Hindlimb muscle (tissue), 1 donor: ENCODE data around the gene BAD. TPM values are rescaled to one million over a fixed set of nuclear protein-coding genes. Genes with fewer than 3 reads are reported as not detected.
A peak's percentile ranks its signal among the peaks of the same experiment; 100 is the strongest.

Experiments used
- DNase-seq: peaks from one replicate; pipeline ENCODE4 v3.0.0-alpha.2; 2013
- polyA plus RNA-seq: library from polyadenylated mRNA; unstranded; fragments of 120-200 nt; gene quantifications from one replicate; pipeline ENCODE4 v1.2.1, GENCODE V29; 2013; ENCODE audit not compliant: insufficient read length

Gene BAD
- polyA plus RNA-seq, 1 donor = 31.0 TPM

- no peak for DNase-seq
Measured at GRCh38 chr11:64243236-64243854, 41.1 kb downstream of the BAD start.

- DNase-seq = peak; percentile 51
Measured at GRCh38 chr11:64241491-64242374, 42.7 kb downstream of the BAD start.

- peak; percentile 100 for DNase-seq
Measured at GRCh38 chr11:64241241-64241490, 43.3 kb downstream of the BAD start.

- peak; percentile 98 for DNase-seq
Measured at GRCh38 chr11:64240435-64241240, 43.8 kb downstream of the BAD start, which contains the start of gene FKBP2. TSS of gene FKBP2 (plus strand) at chr11:64241095. CDS start at chr11:64242388, 1,293 bp downstream.

GRCh38 chr11:64239662-64240434, 44.6 kb downstream of the BAD start:
- no peak for DNase-seq

- DNase-seq = no peak
Measured at GRCh38 chr11:64238999-64239398, 45.5 kb downstream of the BAD start.

GRCh38 chr11:64238076-64238475, 46.4 kb downstream of the BAD start:
- DNase-seq = no peak

GRCh38 chr11:64237484-64237951, 46.9 kb downstream of the BAD start:
- no peak for DNase-seq

GRCh38 chr11:64235437-64236161, 48.9 kb downstream of the BAD start:
- no peak for DNase-seq

- DNase-seq = no peak
Measured at GRCh38 chr11:64234647-64235379, 49.7 kb downstream of the BAD start.

GRCh38 chr11:64233913-64234586, 50.4 kb downstream of the BAD start, which contains the start of gene VEGFB:
TSS of gene VEGFB (plus strand) at chr11:64234584. CDS start at chr11:64234834, 250 bp downstream.
- peak; percentile 64 for DNase-seq

GRCh38 chr11:64232967-64233315, 51.5 kb downstream of the BAD start:
- DNase-seq = no peak

- DNase-seq = peak; percentile 6
Measured at GRCh38 chr11:64232182-64232966, 52.1 kb downstream of the BAD start.

- DNase-seq = peak; percentile 1
Measured at GRCh38 chr11:64231546-64231945, 52.9 kb downstream of the BAD start.

GRCh38 chr11:64230985-64231365, 53.5 kb downstream of the BAD start:
- no peak for DNase-seq

GRCh38 chr11:64230171-64230984, 54.1 kb downstream of the BAD start, which contains the start of gene DNAJC4:
TSS of gene DNAJC4 (plus strand) at chr11:64230548. CDS start at chr11:64230855, 307 bp downstream.
- peak; percentile 91 for DNase-seq

GRCh38 chr11:64229744-64230170, 54.7 kb downstream of the BAD start:
- DNase-seq = no peak

- no peak for DNase-seq
Measured at GRCh38 chr11:64229090-64229743, 55.2 kb downstream of the BAD start.
